K562 (cell line): Measurements from ENCODE around the gene TM4SF20. TPM values are rescaled to one million over a fixed set of nuclear protein-coding genes. Genes with fewer than 3 reads are reported as not detected.

Experiments
- ATAC-seq: fragments of 200-7000 bp; cut with Tn5 transposase; 3 replicates; pipeline ENCODE4 v1.9.1; 2020; ENCODE audit warnings: moderate library complexity
- BruUV-seq: library from RNA; stranded (reverse); fragments of 400-500 nt; replicated peaks from 2 replicates; lab custom pipeline; 2021; lab: Mats Ljungman, UMichigan
- CTCF ChIA-PET: fragments of 300-600 bp; formaldehyde crosslinking; extraction: SDS; loops from one replicate; lab custom pipeline; 2021; ENCODE audit warnings: low intra/inter-chr PET ratio; lab: Yijun Ruan, JAX
- POLR2A ChIA-PET: fragments of 300-600, 350-650 bp; sonication (Branson Sonifier 250); formaldehyde crosslinking; extraction: SDS; loops from one replicate; lab custom pipeline; 2021; ENCODE audit warnings: antibody characterized with exemption, inconsistent platforms; lab: Yijun Ruan, JAX
- DNase-seq, 4 experiments: peaks; one replicate each; pipeline versions ENCODE4 v3.0.0 to v3.0.0-alpha.2; 2011 to 2018; ENCODE audit warnings: low spot score in 3 of 4, mixed read lengths in 3 of 4; ENCODE audit errors: extremely low read depth in 1 of 4
- FAIRE-seq: peaks from 2 replicates; lab custom pipeline; 2011; peaks lifted over from hg19 to GRCh38; lab: Jason Lieb, UNC
- H2AFZ ChIP-seq: 2 replicates; pipeline ENCODE4 v1.6.0; 2011; ENCODE audit warnings: low read depth, low read length, control low read depth, inconsistent platforms
- H3K27ac ChIP-seq: fragments of 200-600 bp; 3 replicates; pipeline ENCODE4 v1.8.0; 2011; ENCODE audit warnings: low read depth, mild to moderate bottlenecking, control low read depth, inconsistent platforms, low read length, moderate library complexity, mixed read lengths; ENCODE audit errors: extremely low read depth
- H3K27me3 ChIP-seq, 2 experiments: fragments of 300-600 bp in 1 of 2; 2 replicates in 1 of 2; 3 replicates in 1 of 2; pipeline versions ENCODE4 v1.6.0 to v1.8.0; 2011; ENCODE audit warnings: inconsistent platforms in 2 of 2, low read length in 2 of 2, mild to moderate bottlenecking in 1 of 2, mixed read lengths in 1 of 2, moderate library complexity in 1 of 2; ENCODE audit not compliant: control insufficient read depth in 2 of 2, insufficient read depth in 2 of 2
- H3K36me3 ChIP-seq: fragments of 300-600 bp; 3 replicates; pipeline ENCODE4 v1.8.0; 2011; ENCODE audit warnings: mild to moderate bottlenecking, low read length, inconsistent platforms; ENCODE audit not compliant: control insufficient read depth, insufficient read depth
- H3K4me1 ChIP-seq, 2 experiments: fragments of 200-600 bp in 1 of 2; replicated peaks in 1 of 2; 2 replicates in 1 of 2; 3 replicates in 1 of 2; pipeline versions ENCODE4 v1.5.1 to v1.8.0; 2011; ENCODE audit warnings: inconsistent platforms in 2 of 2, low read length in 2 of 2, mild to moderate bottlenecking in 1 of 2, mixed read lengths in 1 of 2, moderate library complexity in 1 of 2; ENCODE audit not compliant: control insufficient read depth in 2 of 2, insufficient read depth in 2 of 2
- H3K4me2 ChIP-seq: 2 replicates; pipeline ENCODE4 v1.6.1; 2011; ENCODE audit warnings: low read length, control low read depth, inconsistent platforms, mixed read lengths; ENCODE audit not compliant: insufficient read depth
- H3K4me3 ChIP-seq: fragments of 200-600 bp; sonication (generic), shearing (Covaris generic); 2 replicates; pipeline ENCODE4 v1.5.1; 2016; ENCODE audit warnings: control low read depth, inconsistent platforms
- H3K79me2 ChIP-seq: fragments of 200-600 bp; 3 replicates; pipeline ENCODE4 v1.8.0; 2011; ENCODE audit warnings: low read length, inconsistent platforms; ENCODE audit not compliant: control insufficient read depth, insufficient read depth
- H3K9ac ChIP-seq, 2 experiments: 2 replicates each; pipeline versions ENCODE4 v1.6.0 to v1.6.1; 2011; ENCODE audit warnings: low read depth in 2 of 2, low read length in 2 of 2, control low read depth in 1 of 2, inconsistent platforms in 1 of 2, mild to moderate bottlenecking in 1 of 2, mixed read lengths in 1 of 2; ENCODE audit not compliant: insufficient read depth in 1 of 2
- H3K9me1 ChIP-seq: one replicate; pipeline ENCODE4 v1.6.0; 2011; ENCODE audit warnings: inconsistent platforms, mild to moderate bottlenecking, low read length, moderate library complexity; ENCODE audit not compliant: control insufficient read depth, insufficient read depth
- H3K9me3 ChIP-seq: replicated peaks from 2 replicates; pipeline ENCODE4 v1.5.1; 2011; ENCODE audit warnings: low read depth, low read length, inconsistent platforms; ENCODE audit not compliant: control insufficient read depth, insufficient read depth
- H4K20me1 ChIP-seq: replicated peaks from 2 replicates; pipeline ENCODE4 v1.6.1; 2011; ENCODE audit warnings: low read length, inconsistent platforms, mixed read lengths; ENCODE audit not compliant: control insufficient read depth, insufficient read depth
- ATF2 ChIP-seq: sonication (generic); formaldehyde crosslinking; IDR thresholded peaks from 2 replicates; pipeline ENCODE4 v1.8.1; 2022; ENCODE audit warnings: missing genetic modification reagents
- FOXA3 ChIP-seq, 2 experiments: fragments of 450-650 bp in 1 of 2; sonication (generic) in 1 of 2; formaldehyde crosslinking; IDR thresholded peaks in 1 of 2; conservative IDR thresholded peaks in 1 of 2; 2 replicates each; pipeline versions ENCODE4 v1.4.0 to v1.8.0; 2020 to 2022; ENCODE audit warnings: mild to moderate bottlenecking in 2 of 2, missing genetic modification reagents in 1 of 2
- TEAD2 ChIP-seq: fragments of 450-650 bp; IDR thresholded peaks from 2 replicates; pipeline ENCODE4 v1.6.1; 2016; ENCODE audit warnings: missing genetic modification characterization, control low read depth, missing compliant biosample characterization
- THRA ChIP-seq: fragments of 450-650 bp; IDR thresholded peaks from 2 replicates; pipeline ENCODE4 v1.6.1; 2017; ENCODE audit warnings: mild to moderate bottlenecking, moderate library complexity
- WGBS: fragments of 100-300 bp; shearing (Covaris generic); methylation state at CpG from one replicate; pipeline ENCODE4 v1.1.6; 2016; ENCODE audit warnings: low coverage, mixed read lengths; ENCODE audit not compliant: insufficient coverage; ENCODE audit errors: missing lambda C conversion rate; 5-methylcytosine and 5-hydroxymethylcytosine counted together
- in situ Hi-C: fragments of 300-500 bp; cut with MboI; formaldehyde crosslinking; loops from 4 replicates; pipeline ENCODE4 v1.15.0; 2018; ENCODE audit warnings: inconsistent platforms, mixed read lengths
- intact Hi-C: fragments of 100-400 bp; cut with micrococcal nuclease; formaldehyde crosslinking; loops from 2 replicates; pipeline ENCODE4 v1.14.2; 2022
- polyA plus RNA-seq, 8 experiments: library from polyadenylated mRNA; depleted of rRNA in 4 of 8; stranded (reverse) in 5 of 8; unstranded in 3 of 8; fragments of >200 nt; fragmentation: Nextera tagmentation in 2 of 8; fragmentation: Illumina TruSeq in 1 of 8; extraction: Ambion mirVana in 2 of 8; extraction: Trizol in 1 of 8; gene quantifications; 2 replicates each; pipeline versions ENCODE4 v1.2.1 to v1.2.3, GENCODE V29; 2011 to 2014; ENCODE audit warnings: inconsistent platforms in 1 of 8, missing spikeins in 1 of 8
- total RNA-seq, 7 experiments: library from RNA; depleted of rRNA in 6 of 7; stranded (reverse); fragments of >200 nt in 6 of 7; fragmentation: Illumina TruSeq in 2 of 7; extraction: Trizol in 2 of 7; gene quantifications; 2 replicates each; pipeline versions ENCODE4 v1.2.1 to v1.2.3, GENCODE V29; 2011 to 2021; ENCODE audit warnings: low replicate concordance in 1 of 7

TM4SF20 gene
- total and polyA plus RNA-seq, 9 of the 15 experiments (the other 6 are each of a cell fraction or from before 2014, with no cell fraction given), result not detected

- Histone ChIP-seq H3K9me3 (no peaks in the 10 kb centered on the region), H4K20me1 (no peaks in the 10 kb centered on the region), H3K4me2 (no peak overlapping the region), H3K4me3 (no peak overlapping the region), H3K9ac (no peak overlapping the region), H3K4me1 (no peaks in the 10 kb centered on the region)
- FAIRE-seq, result no peak
- ChIA-PET CTCF (no interaction called here), POLR2A (interaction anchor here (0.7 kb wide), 1 partner anchor 957 kb away, joined by 3 read pairs; no protein-coding TSS in a partner anchor)
- in situ Hi-C loops, result no loop called here
- intact Hi-C loops, result no loop called here
- TF ChIP-seq THRA, result no peak
- no peak for TF ChIP-seq FOXA3 (CRISPR knock-in tag; conservative IDR thresholded peaks at IDR 0.05 in 1 of 2, IDR thresholded peaks at IDR 0.05 in 1 of 2)
- TF ChIP-seq TEAD2 (tag), result no peak
- no peak for TF ChIP-seq ATF2 (CRISPR knock-in tag)
- TF ChIP-seq, all 486 proteins: peak for 0
- DNase-seq (no peak), ATAC-seq (no peak)
- no peaks in the 10 kb centered on the region for H3K79me2 ChIP-seq
- H3K9me1 ChIP-seq, result no peaks in the 10 kb centered on the region
- no peaks in the 10 kb centered on the region for H3K27me3 ChIP-seq
- H3K27ac ChIP-seq, result no peak overlapping the region
- BruUV-seq, result no TSS peak
- H3K36me3 ChIP-seq, result peaks cover 21% of the 10 kb centered on the region; the same call in 1 of the 3 replicates
- H2AFZ ChIP-seq, result no peak overlapping the region
- WGBS, result 87% methylated on average over 6 of the region's 7 CpGs
These were observed 29.0 kb downstream of the TM4SF20 start for GRCh38 chr2:227349989-227350612.
